HG02973 (cell line): ENCODE data around the gene GPR82.
"Not testable (repeated sequence)": the region's sequence is repeated elsewhere in the genome, so short reads cannot be mapped to it uniquely, and the experiment has no call there.

Experiments
- ATAC-seq: cut with Tn5 transposase; IDR thresholded peaks from one replicate; pipeline ENCODE4 v1.9.1; 2021; ENCODE audit warnings: moderate library complexity; ENCODE audit not compliant: unreplicated experiment

GPR82 gene

GRCh38 chrX:41718481-41719235 lies 5.3 kb upstream of the GPR82 start:
- no peak for ATAC-seq

- ATAC-seq = not testable (repeated sequence)
These were observed 4.4 kb upstream of the GPR82 start for GRCh38 chrX:41719610-41720009.

GRCh38 chrX:41720125-41720779 lies 3.7 kb upstream of the GPR82 start:
- peak; percentile 87 for ATAC-seq

- no peak for ATAC-seq
These were observed 2.4 kb upstream of the GPR82 start for GRCh38 chrX:41721590-41721989.

GRCh38 chrX:41722214-41722613 lies 1.8 kb upstream of the GPR82 start:
- no peak for ATAC-seq

- ATAC-seq = no peak
These were observed 964 bp upstream of the GPR82 start for GRCh38 chrX:41722816-41723618.

GRCh38 chrX:41728125-41728524 lies 4.1 kb downstream of the GPR82 start:
- no peak for ATAC-seq

- no peak for ATAC-seq
These were observed 6.1 kb downstream of the GPR82 start for GRCh38 chrX:41730081-41730480.

GRCh38 chrX:41732260-41732659 lies 8.3 kb downstream of the GPR82 start:
- no peak for ATAC-seq

- ATAC-seq = peak; percentile 96
These were observed 10.0 kb downstream of the GPR82 start for GRCh38 chrX:41733939-41734338.

GRCh38 chrX:41734530-41734929 lies 10.5 kb downstream of the GPR82 start:
- ATAC-seq = no peak

- no peak for ATAC-seq
These were observed 13.1 kb downstream of the GPR82 start for GRCh38 chrX:41737065-41737464.

- ATAC-seq = no peak
These were observed 15.9 kb downstream of the GPR82 start for GRCh38 chrX:41739871-41740270.

GRCh38 chrX:41750716-41751115 lies 26.7 kb downstream of the GPR82 start:
- no peak for ATAC-seq

GRCh38 chrX:41758401-41758800 lies 34.4 kb downstream of the GPR82 start:
- ATAC-seq = no peak

GRCh38 chrX:41759817-41760216 lies 35.8 kb downstream of the GPR82 start:
- no peak for ATAC-seq

- no peak for ATAC-seq
These were observed 37.2 kb downstream of the GPR82 start for GRCh38 chrX:41761169-41761568.

GRCh38 chrX:41761702-41762101 lies 37.7 kb downstream of the GPR82 start:
- no peak for ATAC-seq

GRCh38 chrX:41779030-41779564 lies 55.1 kb downstream of the GPR82 start:
- no peak for ATAC-seq
